ENCODE measurements around the gene RNF38.

DNA sequence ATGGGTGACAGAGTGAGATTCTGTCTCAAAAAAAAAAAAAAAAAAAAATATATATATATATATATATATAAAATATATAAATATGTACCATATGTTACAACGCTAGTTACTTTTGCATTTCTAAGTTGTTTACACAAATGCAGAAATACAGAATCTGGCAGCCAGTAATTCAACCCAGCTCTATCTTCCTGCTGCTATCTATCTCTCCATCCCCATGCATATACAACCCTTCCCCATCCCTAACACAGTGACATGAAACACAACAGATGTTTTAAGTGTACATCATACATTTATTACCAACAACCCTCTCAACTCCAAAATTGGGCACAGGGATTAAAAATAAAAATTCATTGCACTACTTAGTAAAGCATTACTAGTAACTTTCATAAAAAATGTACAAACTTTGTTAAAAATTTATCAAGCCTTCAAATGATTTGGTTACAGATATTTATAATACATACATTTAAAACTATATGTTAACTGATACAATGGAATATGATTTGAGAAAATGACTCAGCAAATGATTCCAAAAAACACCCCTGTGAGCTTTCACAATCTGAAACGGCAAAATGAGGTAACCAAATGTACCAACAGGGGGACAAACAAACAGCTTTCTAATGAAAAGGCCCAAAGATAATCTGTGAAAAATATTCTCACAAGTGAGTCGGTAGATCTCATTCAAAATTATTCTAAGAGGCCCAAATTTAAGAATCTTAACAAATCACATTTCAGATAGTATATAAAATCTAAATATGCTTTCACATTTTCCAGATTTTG, 63.8 kb downstream of the RNF38 start:
- TF ChIP-seq, protein P1, sequence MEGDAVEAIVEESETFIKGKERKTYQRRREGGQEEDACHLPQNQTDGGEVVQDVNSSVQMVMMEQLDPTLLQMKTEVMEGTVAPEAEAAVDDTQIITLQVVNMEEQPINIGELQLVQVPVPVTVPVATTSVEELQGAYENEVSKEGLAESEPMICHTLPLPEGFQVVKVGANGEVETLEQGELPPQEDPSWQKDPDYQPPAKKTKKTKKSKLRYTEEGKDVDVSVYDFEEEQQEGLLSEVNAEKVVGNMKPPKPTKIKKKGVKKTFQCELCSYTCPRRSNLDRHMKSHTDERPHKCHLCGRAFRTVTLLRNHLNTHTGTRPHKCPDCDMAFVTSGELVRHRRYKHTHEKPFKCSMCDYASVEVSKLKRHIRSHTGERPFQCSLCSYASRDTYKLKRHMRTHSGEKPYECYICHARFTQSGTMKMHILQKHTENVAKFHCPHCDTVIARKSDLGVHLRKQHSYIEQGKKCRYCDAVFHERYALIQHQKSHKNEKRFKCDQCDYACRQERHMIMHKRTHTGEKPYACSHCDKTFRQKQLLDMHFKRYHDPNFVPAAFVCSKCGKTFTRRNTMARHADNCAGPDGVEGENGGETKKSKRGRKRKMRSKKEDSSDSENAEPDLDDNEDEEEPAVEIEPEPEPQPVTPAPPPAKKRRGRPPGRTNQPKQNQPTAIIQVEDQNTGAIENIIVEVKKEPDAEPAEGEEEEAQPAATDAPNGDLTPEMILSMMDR (IDR thresholded peaks at IDR 0.05; ENCODE audit: insufficient read depth, low read length) = no peak
- TF ChIP-seq POLR2AphosphoS5 (IDR thresholded peaks at IDR 0.05; ENCODE audit: low read depth) (no peak), REST (IDR thresholded peaks at IDR 0.05; ENCODE audit: insufficient replicate concordance, low read depth) (no peak)

Data from HL-60 (cell line).